NOMO-1 treated with DMSO at 0.1 percent for 48 hours (cell line): Measurements from ENCODE around the gene PRR15.
"Not testable (repeated sequence)": the region's sequence is repeated elsewhere in the genome, so short reads cannot be mapped to it uniquely, and the experiment has no call there.

Experiments
- DNase-seq: peaks from one replicate; lab custom pipeline; 2025; ENCODE audit not compliant: unreplicated experiment; lab: John Stamatoyannopoulos, UW

Gene PRR15

GRCh38 chr7:29563590-29564495 is at the start of gene PRR15:
TSS of gene PRR15 (plus strand) at chr7:29563835. CDS start at chr7:29566330, 2,495 bp downstream.
- DNase-seq: no peak

GRCh38 chr7:29516491-29516890 is 47.1 kb upstream of the PRR15 start:
- no peak for DNase-seq

GRCh38 chr7:29518616-29519015 is 45.0 kb upstream of the PRR15 start:
- DNase-seq: no peak

GRCh38 chr7:29523728-29524127 is 39.9 kb upstream of the PRR15 start:
- no peak for DNase-seq

- DNase-seq: no peak
Observed at GRCh38 chr7:29527505-29528108, 36.0 kb upstream of the PRR15 start.

GRCh38 chr7:29528526-29528925 is 35.1 kb upstream of the PRR15 start:
- DNase-seq: not testable (repeated sequence)

- no peak for DNase-seq
Observed at GRCh38 chr7:29538389-29538788, 25.2 kb upstream of the PRR15 start.

GRCh38 chr7:29539471-29539870 is 24.2 kb upstream of the PRR15 start:
- no peak for DNase-seq

GRCh38 chr7:29547421-29547820 is 16.2 kb upstream of the PRR15 start:
- DNase-seq: no peak

GRCh38 chr7:29548823-29549222 is 14.8 kb upstream of the PRR15 start:
- DNase-seq: no peak

- no peak for DNase-seq
Observed at GRCh38 chr7:29552392-29552791, 11.2 kb upstream of the PRR15 start.

- DNase-seq: no peak
Observed at GRCh38 chr7:29555061-29555460, 8.6 kb upstream of the PRR15 start.

GRCh38 chr7:29556405-29557195 is 7.0 kb upstream of the PRR15 start:
- DNase-seq: no peak

GRCh38 chr7:29557954-29558353 is 5.7 kb upstream of the PRR15 start:
- no peak for DNase-seq

- DNase-seq: no peak
Observed at GRCh38 chr7:29561271-29561670, 2.4 kb upstream of the PRR15 start.

GRCh38 chr7:29562307-29562706 is 1.3 kb upstream of the PRR15 start:
- no peak for DNase-seq

GRCh38 chr7:29564496-29565223 is 1.0 kb downstream of the PRR15 start:
- DNase-seq: peak; percentile 23

- no peak for DNase-seq
Observed at GRCh38 chr7:29565224-29565630, 1.6 kb downstream of the PRR15 start.

GRCh38 chr7:29565634-29565981 is 2.0 kb downstream of the PRR15 start:
- DNase-seq: no peak

- no peak for DNase-seq
Observed at GRCh38 chr7:29565982-29566746, 2.5 kb downstream of the PRR15 start.
